Liver (tissue), 9 donors: ENCODE measurements around the gene GRAMD1C. TPM values are rescaled to one million over a fixed set of nuclear protein-coding genes. Genes with fewer than 3 reads are reported as not detected.

ENCODE experiments used
- DNase-seq: peaks from one replicate; pipeline ENCODE4 v3.0.0-alpha.2; 2017; ENCODE audit warnings: low spot score
- H3K27ac ChIP-seq, 2 donors: one replicate each; pipeline ENCODE4 v1.7.0; 2013; ENCODE audit warnings: inconsistent platforms in 2 of 2, low read length in 2 of 2, control low read depth in 1 of 2, low read depth in 1 of 2, mild to moderate bottlenecking in 1 of 2
- H3K27me3 ChIP-seq, 4 donors: one replicate each; pipeline versions ENCODE4 v1.6.1 to v1.7.0; 2013; ENCODE audit warnings: low read length in 3 of 4, inconsistent platforms in 1 of 4, mild to moderate bottlenecking in 1 of 4, moderate library complexity in 1 of 4; ENCODE audit not compliant: control insufficient read depth in 4 of 4, insufficient read depth in 4 of 4
- H3K36me3 ChIP-seq, 4 donors: one replicate each; pipeline versions ENCODE4 v1.6.1 to v1.7.0; 2013; ENCODE audit warnings: low read length in 3 of 4, mild to moderate bottlenecking in 3 of 4, low read depth in 1 of 4, moderate library complexity in 1 of 4; ENCODE audit not compliant: control insufficient read depth in 4 of 4, insufficient read depth in 3 of 4
- H3K4me1 ChIP-seq, 4 donors: one replicate each; pipeline versions ENCODE4 v1.6.1 to v1.7.0; 2013; ENCODE audit warnings: low read length in 3 of 4, mild to moderate bottlenecking in 3 of 4, moderate library complexity in 1 of 4; ENCODE audit not compliant: control insufficient read depth in 4 of 4, insufficient read depth in 4 of 4
- H3K4me3 ChIP-seq, 3 donors: one replicate each; pipeline versions ENCODE4 v1.6.1 to v1.7.0; 2013; ENCODE audit warnings: low read length in 3 of 3, control low read depth in 1 of 3, low read depth in 1 of 3, mild to moderate bottlenecking in 1 of 3
- H3K9ac ChIP-seq, 2 donors: one replicate each; pipeline ENCODE4 v1.7.0; 2013; ENCODE audit warnings: low read length in 2 of 2, mild to moderate bottlenecking in 2 of 2, moderate library complexity in 2 of 2, control low read depth in 1 of 2, low read depth in 1 of 2
- H3K9me3 ChIP-seq, 4 donors: one replicate each; pipeline versions ENCODE4 v1.6.1 to v1.7.0; 2013; ENCODE audit warnings: low read length in 3 of 4; ENCODE audit not compliant: control insufficient read depth in 4 of 4
- ATF3 ChIP-seq: IDR thresholded peaks from 2 replicates; pipeline ENCODE4 v1.6.1; 2016; ENCODE audit warnings: antibody characterized with exemption
- EGR1 ChIP-seq, 2 donors: IDR thresholded peaks; 2 replicates each; pipeline ENCODE4 v1.6.1; 2016 to 2018; ENCODE audit warnings: antibody characterized with exemption in 2 of 2, low read depth in 2 of 2
- FOXA1 ChIP-seq: IDR thresholded peaks from 2 replicates; pipeline ENCODE4 v1.6.1; 2016; ENCODE audit warnings: antibody characterized with exemption
- FOXA2 ChIP-seq: IDR thresholded peaks from 2 replicates; pipeline ENCODE4 v1.6.1; 2016; ENCODE audit warnings: antibody characterized with exemption
- GABPA ChIP-seq, 2 donors: IDR thresholded peaks in 1 of 2; conservative IDR thresholded peaks in 1 of 2; 2 replicates each; pipeline ENCODE4 v1.6.1; 2016; ENCODE audit warnings: antibody characterized with exemption in 2 of 2, mild to moderate bottlenecking in 1 of 2, moderate library complexity in 1 of 2
- HNF4A ChIP-seq, 2 donors: conservative IDR thresholded peaks; 2 replicates each; pipeline ENCODE4 v1.6.1; 2016; ENCODE audit warnings: antibody characterized with exemption in 2 of 2, mild to moderate bottlenecking in 2 of 2
- HNF4G ChIP-seq: IDR thresholded peaks from 2 replicates; pipeline ENCODE4 v1.6.1; 2016; ENCODE audit warnings: antibody characterized with exemption
- JUND ChIP-seq, 2 donors: IDR thresholded peaks; 2 replicates each; pipeline ENCODE4 v1.6.1; 2016; ENCODE audit warnings: antibody characterized with exemption in 2 of 2
- NR2F2 ChIP-seq: IDR thresholded peaks from 2 replicates; pipeline ENCODE4 v1.6.1; 2016; ENCODE audit warnings: antibody characterized with exemption
- RAD21 ChIP-seq, 2 donors: IDR thresholded peaks; 2 replicates each; pipeline ENCODE4 v1.6.1; 2016; ENCODE audit warnings: antibody characterized with exemption in 2 of 2, mild to moderate bottlenecking in 2 of 2
- REST ChIP-seq: IDR thresholded peaks from 2 replicates; pipeline ENCODE4 v1.6.1; 2016; ENCODE audit warnings: antibody characterized with exemption, mild to moderate bottlenecking
- RXRA ChIP-seq, 2 donors: IDR thresholded peaks; 2 replicates each; pipeline ENCODE4 v1.6.1; 2017 to 2018; ENCODE audit warnings: antibody characterized with exemption in 2 of 2, mild to moderate bottlenecking in 1 of 2
- SP1 ChIP-seq: IDR thresholded peaks from 2 replicates; pipeline ENCODE4 v1.6.1; 2018; ENCODE audit warnings: antibody characterized with exemption, mild to moderate bottlenecking
- TAF1 ChIP-seq: conservative IDR thresholded peaks from 2 replicates; pipeline ENCODE4 v1.6.1; 2016; ENCODE audit warnings: antibody characterized with exemption, mild to moderate bottlenecking
- YY1 ChIP-seq: IDR thresholded peaks from 2 replicates; pipeline ENCODE4 v1.6.1; 2016; ENCODE audit warnings: antibody characterized with exemption, mild to moderate bottlenecking
- WGBS: extraction: QIAGEN DNeasy Blood & Tissue Kit; methylation state at CpG from one replicate; pipeline ENCODE4 v1.1.7; 2013; 5-methylcytosine and 5-hydroxymethylcytosine counted together
- polyA plus RNA-seq, 2 donors: library from polyadenylated mRNA; stranded (reverse) in 1 of 2; unstranded in 1 of 2; fragments of 200-250 nt in 1 of 2; fragments of >200 nt in 1 of 2; fragmentation: Nextera tagmentation in 1 of 2; extraction: Ambion mirVana in 1 of 2; gene quantifications; one replicate each; pipeline versions ENCODE4 v1.2.1 to v1.2.3, GENCODE V29; 2013 to 2015
- total RNA-seq, 2 donors: library from RNA; depleted of rRNA; stranded (reverse); fragments of >200 nt; gene quantifications; one replicate each; pipeline ENCODE4 v1.2.3, GENCODE V29; 2014
- TF ChIP-seq, protein P1 (sequence below): IDR thresholded peaks from 2 replicates; pipeline ENCODE4 v1.6.1; 2016; ENCODE audit warnings: antibody characterized with exemption
- TF ChIP-seq, protein P2 (sequence below): fragments of 150-350 bp; IDR thresholded peaks from 2 replicates; pipeline ENCODE4 v1.5.1; 2017; ENCODE audit warnings: improper control_type of control experiment, low read depth, low read length; ENCODE audit not compliant: missing input control
- TF ChIP-seq, protein P3 (sequence below): IDR thresholded peaks from 2 replicates; pipeline ENCODE4 v1.6.1; 2016; ENCODE audit warnings: antibody characterized with exemption
- donor health status: healthy.
- donor health status: healthy.
- donor health status: healthy.
- donor health status: healthy.
- donor health status: healthy.

The GRAMD1C gene
- total and polyA plus RNA-seq, 4 donors: 2.3 to 17.0 (median 6.2) TPM

DNA sequence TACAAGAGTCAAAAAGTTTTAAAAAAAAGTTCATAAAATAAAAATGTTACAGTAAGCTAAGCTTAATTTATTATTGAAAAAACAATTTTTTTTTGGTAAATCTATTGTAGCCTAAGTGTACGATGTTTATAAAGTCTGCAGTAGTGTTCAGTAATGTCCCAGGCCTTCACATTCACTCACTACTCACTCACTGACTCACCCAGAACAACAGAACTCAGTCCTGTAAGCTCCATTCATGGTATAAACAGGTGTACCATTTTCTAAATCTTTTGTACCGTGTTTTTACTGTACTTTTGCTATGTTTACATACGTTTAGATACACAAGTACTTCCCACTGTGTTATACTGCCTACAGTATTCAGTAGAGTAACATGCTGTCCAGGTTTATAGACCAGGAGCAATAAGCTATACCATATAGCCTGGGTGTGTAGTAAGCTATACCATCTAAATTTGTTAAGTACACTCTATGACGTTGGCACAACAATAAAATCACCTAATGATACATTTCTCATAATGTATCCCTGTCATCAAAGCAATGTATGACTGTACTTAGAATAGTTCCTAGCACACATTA, 68.1 kb downstream of the GRAMD1C start:
- H3K9me3 ChIP-seq: peaks cover 0 to 2% (median 0%) of the 10 kb centered on the region in 4 donors
- no peaks in the 10 kb centered on the region for H3K27me3 ChIP-seq
- H3K4me3 ChIP-seq: no peak overlapping the region
- H3K27ac ChIP-seq: no peak overlapping the region
- TF ChIP-seq GABPA (IDR thresholded peaks at IDR 0.05 in 1 of 2, conservative IDR thresholded peaks at IDR 0.05 in 1 of 2) (no peak), HNF4A (conservative IDR thresholded peaks at IDR 0.05) (no peak), RXRA (IDR thresholded peaks at IDR 0.05) (no peak), YY1 (no peak), ATF3 (no peak), RAD21 (IDR thresholded peaks at IDR 0.05) (no peak), JUND (IDR thresholded peaks at IDR 0.05) (no peak), SP1 (no peak)
- DNase-seq: no peak
- H3K36me3 ChIP-seq: peaks cover 0 to 22% (median 2%) of the 10 kb centered on the region in 4 donors
- WGBS: 85% methylated on average over 4 of the region's 4 CpGs
- no peak overlapping the region for H3K9ac ChIP-seq
- H3K4me1 ChIP-seq: no peaks in the 10 kb centered on the region

- Histone ChIP-seq H3K9me3 (peaks cover 0 to 2% (median 0%) of the 10 kb centered on the region in 4 donors), H3K4me3 (no peak overlapping the region), H3K27ac (no peak overlapping the region), H3K4me1 (peaks cover 0 to 4% (median 2%) of the 10 kb centered on the region in 4 donors), H3K27me3 (no peaks in the 10 kb centered on the region), H3K36me3 (peaks cover 0 to 22% (median 2%) of the 10 kb centered on the region in 4 donors), H3K9ac (no peak overlapping the region)
- DNase-seq: no peak
- TF ChIP-seq TAF1 (no peak), EGR1 (IDR thresholded peaks at IDR 0.05; ENCODE audit: low read depth in 2 of 2) (no peak), RXRA (IDR thresholded peaks at IDR 0.05) (no peak), FOXA2 (no peak), ATF3 (no peak), FOXA1 (no peak), HNF4A (conservative IDR thresholded peaks at IDR 0.05) (no peak), NR2F2 (no peak), RAD21 (IDR thresholded peaks at IDR 0.05) (no peak), GABPA (IDR thresholded peaks at IDR 0.05 in 1 of 2, conservative IDR thresholded peaks at IDR 0.05 in 1 of 2) (no peak), REST (no peak), YY1 (no peak), HNF4G (no peak), JUND (IDR thresholded peaks at IDR 0.05) (no peak), SP1 (no peak)
- TF ChIP-seq, protein P1, sequence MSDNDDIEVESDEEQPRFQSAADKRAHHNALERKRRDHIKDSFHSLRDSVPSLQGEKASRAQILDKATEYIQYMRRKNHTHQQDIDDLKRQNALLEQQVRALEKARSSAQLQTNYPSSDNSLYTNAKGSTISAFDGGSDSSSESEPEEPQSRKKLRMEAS: no peak
- TF ChIP-seq, protein P2, sequence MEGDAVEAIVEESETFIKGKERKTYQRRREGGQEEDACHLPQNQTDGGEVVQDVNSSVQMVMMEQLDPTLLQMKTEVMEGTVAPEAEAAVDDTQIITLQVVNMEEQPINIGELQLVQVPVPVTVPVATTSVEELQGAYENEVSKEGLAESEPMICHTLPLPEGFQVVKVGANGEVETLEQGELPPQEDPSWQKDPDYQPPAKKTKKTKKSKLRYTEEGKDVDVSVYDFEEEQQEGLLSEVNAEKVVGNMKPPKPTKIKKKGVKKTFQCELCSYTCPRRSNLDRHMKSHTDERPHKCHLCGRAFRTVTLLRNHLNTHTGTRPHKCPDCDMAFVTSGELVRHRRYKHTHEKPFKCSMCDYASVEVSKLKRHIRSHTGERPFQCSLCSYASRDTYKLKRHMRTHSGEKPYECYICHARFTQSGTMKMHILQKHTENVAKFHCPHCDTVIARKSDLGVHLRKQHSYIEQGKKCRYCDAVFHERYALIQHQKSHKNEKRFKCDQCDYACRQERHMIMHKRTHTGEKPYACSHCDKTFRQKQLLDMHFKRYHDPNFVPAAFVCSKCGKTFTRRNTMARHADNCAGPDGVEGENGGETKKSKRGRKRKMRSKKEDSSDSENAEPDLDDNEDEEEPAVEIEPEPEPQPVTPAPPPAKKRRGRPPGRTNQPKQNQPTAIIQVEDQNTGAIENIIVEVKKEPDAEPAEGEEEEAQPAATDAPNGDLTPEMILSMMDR: no peak
- TF ChIP-seq, protein P3, sequence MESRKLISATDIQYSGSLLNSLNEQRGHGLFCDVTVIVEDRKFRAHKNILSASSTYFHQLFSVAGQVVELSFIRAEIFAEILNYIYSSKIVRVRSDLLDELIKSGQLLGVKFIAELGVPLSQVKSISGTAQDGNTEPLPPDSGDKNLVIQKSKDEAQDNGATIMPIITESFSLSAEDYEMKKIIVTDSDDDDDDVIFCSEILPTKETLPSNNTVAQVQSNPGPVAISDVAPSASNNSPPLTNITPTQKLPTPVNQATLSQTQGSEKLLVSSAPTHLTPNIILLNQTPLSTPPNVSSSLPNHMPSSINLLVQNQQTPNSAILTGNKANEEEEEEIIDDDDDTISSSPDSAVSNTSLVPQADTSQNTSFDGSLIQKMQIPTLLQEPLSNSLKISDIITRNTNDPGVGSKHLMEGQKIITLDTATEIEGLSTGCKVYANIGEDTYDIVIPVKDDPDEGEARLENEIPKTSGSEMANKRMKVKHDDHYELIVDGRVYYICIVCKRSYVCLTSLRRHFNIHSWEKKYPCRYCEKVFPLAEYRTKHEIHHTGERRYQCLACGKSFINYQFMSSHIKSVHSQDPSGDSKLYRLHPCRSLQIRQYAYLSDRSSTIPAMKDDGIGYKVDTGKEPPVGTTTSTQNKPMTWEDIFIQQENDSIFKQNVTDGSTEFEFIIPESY: no peak
Observed at GRCh38 chr3:113908133-113908532, 69.5 kb downstream of the GRAMD1C start.
